PC-9 (cell line): ENCODE data around the gene ZNF330.

ENCODE experiments used
- CTCF ChIP-seq: fragments of 200-600 bp; sonication (generic); conservative IDR thresholded peaks from 2 replicates; pipeline ENCODE4 v1.6.1; 2017; ENCODE audit warnings: mixed run types, antibody characterized with exemption, mild to moderate bottlenecking, moderate library complexity
- EZH2 ChIP-seq: fragments of 200-600 bp; sonication (generic); IDR thresholded peaks from 2 replicates; pipeline ENCODE4 v1.8.0; 2017; ENCODE audit warnings: antibody characterized with exemption, low read depth

GRCh38 chr4:141255016-141255415 lies 34.3 kb downstream of the ZNF330 start:
- TF ChIP-seq CTCF, result no peak
- TF ChIP-seq EZH2, result no peak
